GM19351 (cell line): ENCODE results near the gene LYSMD2.
"Not testable (repeated sequence)": the region's sequence is repeated elsewhere in the genome, so short reads cannot be mapped to it uniquely, and the experiment has no call there.

Experiments used
- ATAC-seq: cut with Tn5 transposase; IDR thresholded peaks from one replicate; pipeline ENCODE4 v1.9.1; 2021; ENCODE audit warnings: mild to moderate bottlenecking, moderate library complexity; ENCODE audit not compliant: unreplicated experiment

Gene LYSMD2, protein sequence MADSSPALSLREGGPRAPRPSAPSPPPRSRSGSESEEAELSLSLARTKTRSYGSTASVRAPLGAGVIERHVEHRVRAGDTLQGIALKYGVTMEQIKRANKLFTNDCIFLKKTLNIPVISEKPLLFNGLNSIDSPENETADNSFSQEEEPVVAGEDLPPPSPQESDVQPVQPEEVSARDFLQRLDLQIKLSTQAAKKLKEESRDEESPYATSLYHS

GRCh38 chr15:51737522-51738305, at the start of gene LYSMD2:
TSS of gene LYSMD2 (minus strand) at chr15:51737655. CDS start at chr15:51737622, 33 bp downstream.
- ATAC-seq, result peak; percentile 49

DNA sequence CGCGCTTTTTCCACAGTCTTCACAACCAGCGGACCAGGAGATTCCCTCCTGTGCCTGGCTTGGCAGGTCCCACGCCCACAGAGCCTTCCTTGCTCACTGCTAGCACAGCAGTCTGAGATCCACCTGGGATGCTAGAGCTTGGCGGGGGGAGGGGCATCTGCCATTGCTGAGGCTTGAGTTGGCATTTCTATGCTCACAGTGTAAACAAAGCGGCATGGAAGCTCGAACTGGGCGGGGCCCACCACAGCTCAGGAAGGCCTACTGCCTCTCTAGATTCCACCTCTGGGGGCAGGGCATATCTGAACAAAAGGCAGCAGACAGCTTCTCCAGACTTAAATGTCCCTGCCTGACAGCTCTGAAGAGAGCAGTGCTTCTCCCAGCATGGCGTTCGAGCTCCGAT, 49.7 kb upstream of the LYSMD2 start:
- not testable (repeated sequence) for ATAC-seq

DNA sequence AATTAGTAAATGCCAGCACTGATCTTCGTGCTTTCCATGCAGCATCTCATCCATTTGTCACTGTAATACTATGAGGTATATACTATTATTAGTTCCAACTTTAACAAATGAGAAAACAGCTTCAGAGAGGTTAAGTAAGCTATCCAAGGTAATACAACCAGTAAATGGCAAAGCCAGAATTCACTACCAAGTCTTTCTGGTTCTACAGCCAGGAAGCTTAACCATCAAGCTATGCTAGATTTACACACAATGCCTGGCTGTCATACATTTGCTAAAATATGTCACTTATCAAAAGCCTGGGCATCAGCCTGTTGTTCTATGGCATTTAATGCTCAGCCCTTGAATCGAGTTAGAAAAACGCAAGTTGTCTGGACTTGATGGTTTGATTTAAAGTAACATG, 46.5 kb upstream of the LYSMD2 start:
- ATAC-seq, result no peak

DNA sequence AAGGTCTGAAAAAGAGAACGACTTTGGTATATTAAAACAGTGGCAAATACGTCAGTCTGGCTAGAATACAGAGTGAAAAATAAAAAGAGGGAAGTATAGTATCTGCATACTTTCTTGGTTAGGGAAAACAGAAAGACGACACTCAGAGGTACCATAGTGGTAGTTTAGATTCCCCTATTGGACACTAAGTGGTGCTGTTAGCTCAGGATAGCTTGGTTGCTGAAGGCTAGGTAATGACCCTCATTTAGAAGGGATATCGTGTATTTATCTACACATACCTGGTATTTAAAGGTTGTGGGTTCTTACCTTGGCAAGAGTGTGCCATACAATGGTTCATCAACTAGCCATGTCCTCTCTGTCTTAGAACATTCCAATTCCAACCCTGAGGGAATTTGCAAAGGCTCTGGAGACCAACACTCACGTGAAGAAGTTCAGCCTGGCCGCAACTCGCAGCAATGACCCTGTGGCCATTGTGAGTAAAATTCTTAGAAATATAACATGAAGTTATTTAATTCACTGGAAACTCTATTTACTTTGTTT, 45.0 kb upstream of the LYSMD2 start:
- ATAC-seq, result no peak

- ATAC-seq, result no peak
Observed at GRCh38 chr15:51781506-51781905, 44.1 kb upstream of the LYSMD2 start.

GRCh38 chr15:51780636-51781035, 43.2 kb upstream of the LYSMD2 start:
- ATAC-seq, result no peak

- ATAC-seq, result no peak
Observed at GRCh38 chr15:51776952-51777569, 39.6 kb upstream of the LYSMD2 start.

- no peak for ATAC-seq
Observed at GRCh38 chr15:51775967-51776816, 38.7 kb upstream of the LYSMD2 start.

DNA sequence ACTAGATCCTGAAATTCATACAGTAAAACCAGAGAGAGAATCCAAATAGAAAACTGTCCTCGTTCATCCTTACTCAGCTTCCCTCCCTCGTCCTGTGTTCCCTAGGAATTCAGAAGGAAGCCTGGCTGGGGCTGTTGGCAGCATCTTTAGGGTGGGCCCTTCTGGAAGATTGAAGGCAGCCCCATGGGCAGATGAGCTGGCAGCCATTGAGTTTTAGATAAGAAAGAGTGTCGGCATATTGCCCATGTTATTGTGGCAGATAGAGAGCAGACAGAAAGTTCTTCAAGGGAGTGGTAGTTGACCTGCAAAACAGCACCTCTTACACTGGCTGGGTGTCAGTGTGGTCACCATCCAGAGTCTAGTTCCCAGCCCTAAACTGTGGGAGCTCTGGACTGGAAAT, 37.5 kb upstream of the LYSMD2 start:
- ATAC-seq, result no peak

- no peak for ATAC-seq
Observed at GRCh38 chr15:51771773-51772172, 34.3 kb upstream of the LYSMD2 start.

DNA sequence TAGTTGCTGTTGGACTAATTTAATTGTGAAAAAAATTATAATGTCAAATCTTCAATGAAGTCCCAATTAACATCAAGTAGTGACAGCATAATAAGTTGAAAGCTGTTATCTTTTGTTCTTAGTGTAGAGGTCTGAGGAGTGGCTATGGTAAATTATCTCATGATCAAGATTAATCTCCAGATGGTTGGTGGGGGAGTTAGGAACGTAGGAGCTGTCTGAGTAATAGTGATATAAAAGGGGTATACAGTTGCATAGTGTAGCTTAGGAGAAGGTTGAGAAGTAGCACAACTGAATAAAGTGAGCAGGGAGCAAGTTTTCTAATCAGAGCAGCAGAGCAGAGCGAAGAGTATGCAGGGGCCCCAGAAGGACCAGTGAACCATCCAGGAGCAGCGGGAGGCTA, 33.4 kb upstream of the LYSMD2 start:
- no peak for ATAC-seq

DNA sequence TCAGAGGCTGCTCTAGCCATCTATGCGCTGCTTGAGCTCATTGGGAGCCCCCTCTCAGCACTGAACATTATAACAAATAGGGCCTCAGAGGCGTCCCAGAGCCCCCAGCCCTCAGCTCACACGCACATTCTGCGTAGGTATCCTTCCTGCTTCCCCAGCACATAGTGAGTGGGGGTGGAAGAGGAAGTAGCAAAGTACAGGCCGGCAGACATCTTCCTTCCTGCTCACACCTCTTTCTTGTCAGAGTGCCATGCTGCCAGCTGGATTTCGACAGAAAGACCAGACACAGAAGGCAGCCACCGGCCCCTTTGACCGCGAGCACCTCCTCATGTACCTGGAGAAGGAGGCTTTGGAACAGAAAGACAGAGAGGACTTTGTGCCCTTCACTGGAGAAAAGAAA, 30.6 kb upstream of the LYSMD2 start:
- no peak for ATAC-seq

DNA sequence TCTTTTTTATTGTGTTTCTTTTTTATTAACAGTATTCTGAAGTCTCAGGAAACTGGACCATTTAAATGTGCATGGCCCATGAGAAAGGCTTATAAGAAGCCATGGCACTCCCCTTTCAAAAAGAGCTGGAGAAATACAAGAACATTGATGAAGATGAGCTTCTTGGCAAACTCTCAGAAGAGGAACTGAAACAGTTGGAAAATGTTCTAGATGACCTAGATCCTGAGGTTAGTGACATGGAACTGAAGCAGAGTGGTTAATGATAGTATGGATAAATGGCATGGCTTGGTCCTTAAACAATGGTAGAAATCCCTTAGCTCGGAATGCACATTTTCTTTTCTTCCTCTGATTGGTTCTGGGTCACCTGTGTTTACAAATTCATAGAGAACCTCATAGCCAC, 28.9 kb upstream of the LYSMD2 start:
- ATAC-seq, result no peak

GRCh38 chr15:51765751-51766150, 28.3 kb upstream of the LYSMD2 start:
- ATAC-seq, result no peak

GRCh38 chr15:51760805-51761204, 23.4 kb upstream of the LYSMD2 start:
- no peak for ATAC-seq

DNA sequence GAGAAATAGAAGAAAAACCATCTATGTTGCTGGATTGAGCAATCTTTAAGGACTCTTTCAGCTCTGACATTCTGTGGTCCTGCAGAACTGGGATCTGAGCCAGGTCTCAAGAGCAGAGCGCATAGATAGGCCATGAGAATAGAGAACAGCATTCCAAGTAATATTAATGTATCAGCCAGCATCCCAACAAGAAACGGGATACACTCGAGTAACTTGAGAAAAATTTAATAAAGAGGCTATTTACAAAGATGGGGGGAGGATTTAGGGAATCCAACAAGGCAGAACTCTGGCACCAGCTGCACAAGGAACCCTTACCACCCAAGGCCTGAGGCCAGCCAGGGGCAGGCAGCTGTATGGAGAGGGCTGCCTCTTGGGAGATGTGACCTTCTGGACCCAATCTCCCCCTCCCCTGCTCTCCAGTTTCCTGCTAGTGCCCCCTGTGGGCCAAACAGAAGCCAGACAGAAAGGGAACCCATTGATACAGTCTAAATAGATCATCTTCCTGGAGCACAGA, 22.2 kb upstream of the LYSMD2 start:
- ATAC-seq, result no peak

- no peak for ATAC-seq
Observed at GRCh38 chr15:51758645-51759044, 21.2 kb upstream of the LYSMD2 start.

DNA sequence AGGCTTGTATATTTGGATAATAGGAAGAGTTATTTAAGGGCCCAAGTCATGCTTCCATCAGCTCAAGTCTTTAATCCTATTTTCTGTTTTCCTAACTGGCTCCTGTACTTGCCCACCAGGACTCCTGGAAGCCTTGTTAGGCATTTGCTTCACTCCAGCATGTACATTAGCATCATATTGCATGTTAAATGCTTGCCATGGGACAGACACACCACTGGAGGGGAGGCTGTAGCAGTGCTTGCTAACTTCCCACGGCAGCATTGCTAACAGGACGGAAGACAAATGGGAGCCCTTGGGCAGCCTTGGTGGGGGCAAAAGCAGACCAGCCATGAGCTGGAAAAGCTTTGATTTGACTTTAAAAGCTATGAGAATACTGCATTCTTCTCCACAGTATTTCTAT, 20.0 kb upstream of the LYSMD2 start:
- no peak for ATAC-seq

DNA sequence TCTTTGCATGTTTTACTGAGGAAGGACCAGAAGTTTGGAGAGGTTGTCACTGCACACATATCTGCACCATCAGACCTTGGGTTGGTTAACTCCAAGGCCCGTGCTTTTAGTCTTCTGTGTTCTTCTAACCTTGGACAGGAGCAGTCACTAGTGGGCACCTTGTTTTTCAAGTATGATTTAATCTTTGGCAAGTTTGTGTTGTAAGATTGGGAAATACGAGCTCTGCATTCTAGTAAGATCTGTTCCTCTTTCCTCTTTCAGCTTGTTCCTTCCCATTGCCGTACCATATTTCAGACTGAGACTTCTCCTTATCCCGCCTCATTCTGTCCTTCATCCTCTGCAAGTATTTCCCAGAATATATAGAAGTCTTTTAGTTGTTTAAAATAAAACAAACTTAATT, 19.0 kb upstream of the LYSMD2 start:
- ATAC-seq, result no peak

DNA sequence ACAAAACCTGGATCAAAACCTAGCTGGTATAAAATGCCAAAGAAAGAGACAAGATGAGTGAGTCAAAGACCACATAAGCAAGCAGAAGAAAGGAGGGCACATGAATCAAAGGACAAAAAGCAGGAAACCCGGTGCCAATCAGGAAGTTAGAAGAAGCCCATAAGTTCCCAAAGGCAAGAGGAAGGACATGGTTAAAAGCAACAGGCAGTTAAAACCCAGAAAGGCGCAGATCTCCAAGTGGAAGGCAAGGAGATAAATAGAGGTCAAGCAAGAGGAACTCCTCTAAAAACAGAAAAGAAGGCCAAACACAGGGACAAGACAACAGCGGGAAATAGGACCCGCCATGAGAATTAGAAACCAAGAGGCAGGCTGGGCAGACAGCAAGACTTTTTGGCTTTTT, 18.3 kb upstream of the LYSMD2 start:
- no peak for ATAC-seq

- ATAC-seq, result no peak
Observed at GRCh38 chr15:51754267-51754666, 16.8 kb upstream of the LYSMD2 start.
